Measurements from ENCODE around the gene GNAO1. TPM values are rescaled to one million over a fixed set of nuclear protein-coding genes. Genes with fewer than 3 reads are reported as not detected.

GNAO1 gene
- polyA plus RNA-seq, 1 donor from 2014 or later: 31.5 TPM

DNA sequence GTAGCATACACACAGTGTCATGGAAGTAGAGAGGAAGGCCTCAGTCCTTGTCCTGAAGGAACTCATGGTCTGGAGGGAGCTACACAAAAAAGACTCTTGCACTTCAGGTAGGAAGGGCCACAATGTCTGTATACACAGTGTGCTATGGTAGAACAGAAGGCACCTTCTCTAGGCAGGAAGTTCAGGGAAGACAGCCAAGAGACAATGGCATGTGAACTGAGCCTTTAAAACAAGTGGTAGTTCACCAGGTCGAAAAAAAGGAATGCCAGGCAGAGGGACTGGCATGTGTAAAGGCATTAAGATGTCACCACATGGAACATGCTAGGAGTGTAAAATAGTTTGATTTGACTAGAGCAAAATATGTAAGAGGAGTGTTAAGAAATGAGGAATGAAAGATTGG lies 9.7 kb downstream of the GNAO1 start:
- no peak overlapping the region for H3K27ac ChIP-seq (ENCODE audit: low read length)
- TF ChIP-seq MXI1 (conservative IDR thresholded peaks at IDR 0.05; ENCODE audit: poor library complexity, severe bottlenecking) (no peak), POLR2AphosphoS5 (IDR thresholded peaks at IDR 0.05) (no peak), EP300 (conservative IDR thresholded peaks at IDR 0.05; ENCODE audit: poor library complexity, severe bottlenecking) (no peak), CTCF (IDR thresholded peaks at IDR 0.05; ENCODE audit: poor library complexity, severe bottlenecking) (no peak), EZH2 (IDR thresholded peaks at IDR 0.05; ENCODE audit: borderline replicate concordance, insufficient read depth, low read length, poor library complexity, severe bottlenecking) (no peak), REST (IDR thresholded peaks at IDR 0.05; ENCODE audit: borderline replicate concordance) (no peak), TAF1 (IDR thresholded peaks at IDR 0.05; ENCODE audit: low read depth) (no peak)
- no peaks in the 10 kb centered on the region for H3K27me3 ChIP-seq (ENCODE audit: insufficient read depth, low read depth, low read length)

GRCh38 chr16:56202036-56202435 lies 10.7 kb downstream of the GNAO1 start:
- peaks cover 6% of the 10 kb centered on the region for H3K36me3 ChIP-seq (ENCODE audit: insufficient read depth, low read length)
- H3K27me3 ChIP-seq (ENCODE audit: insufficient read depth, low read depth, low read length): no peaks in the 10 kb centered on the region
- no peaks in the 10 kb centered on the region for H3K9me3 ChIP-seq (ENCODE audit: low read length)
- no peak overlapping the region for H2AFZ ChIP-seq (ENCODE audit: low read depth, low read length)
- no peak overlapping the region for H3K9ac ChIP-seq (ENCODE audit: low read length)
- no peak overlapping the region for H3K4me2 ChIP-seq (ENCODE audit: low read length)
- H4K20me1 ChIP-seq (ENCODE audit: insufficient read depth): peaks cover 41% of the 10 kb centered on the region
- TF ChIP-seq EP300 (conservative IDR thresholded peaks at IDR 0.05; ENCODE audit: poor library complexity, severe bottlenecking): no peak
- no peak for TF ChIP-seq SMC3 (conservative IDR thresholded peaks at IDR 0.05; ENCODE audit: poor library complexity)
- TF ChIP-seq EZH2 (IDR thresholded peaks at IDR 0.05; ENCODE audit: borderline replicate concordance, insufficient read depth, low read length, poor library complexity, severe bottlenecking): no peak
- no peak for TF ChIP-seq REST (IDR thresholded peaks at IDR 0.05; ENCODE audit: borderline replicate concordance)
- TF ChIP-seq CTCF (IDR thresholded peaks at IDR 0.05; ENCODE audit: poor library complexity, severe bottlenecking): no peak
- no peak for TF ChIP-seq POLR2AphosphoS5 (IDR thresholded peaks at IDR 0.05)
- TF ChIP-seq RAD21 (conservative IDR thresholded peaks at IDR 0.05): no peak
- no peak for TF ChIP-seq MXI1 (conservative IDR thresholded peaks at IDR 0.05; ENCODE audit: poor library complexity, severe bottlenecking)
- TF ChIP-seq TAF1 (IDR thresholded peaks at IDR 0.05; ENCODE audit: low read depth): no peak
- no peaks in the 10 kb centered on the region for H3K9me2 ChIP-seq (ENCODE audit: insufficient read depth, low read length)
- H3K79me2 ChIP-seq (replicated peaks; ENCODE audit: insufficient read depth, low read length): peaks cover 67% of the 10 kb centered on the region
- H3K4me3 ChIP-seq (ENCODE audit: low read length): no peak overlapping the region
- H3K27ac ChIP-seq (ENCODE audit: low read length): no peak overlapping the region
- no peaks in the 10 kb centered on the region for H3F3A ChIP-seq (ENCODE audit: insufficient read depth, low read length, poor library complexity, severe bottlenecking)

More for the DNA sequence above, 9.7 kb downstream of the GNAO1 start:
- Histone ChIP-seq H3K4me3 (ENCODE audit: low read length) (no peak overlapping the region), H3K4me2 (ENCODE audit: low read length) (no peak overlapping the region), H3K36me3 (ENCODE audit: insufficient read depth, low read length) (peaks cover 6% of the 10 kb centered on the region), H3K9me2 (ENCODE audit: insufficient read depth, low read length) (no peaks in the 10 kb centered on the region), H3K9ac (ENCODE audit: low read length) (no peak overlapping the region), H4K20me1 (ENCODE audit: insufficient read depth) (peaks cover 35% of the 10 kb centered on the region), H3K79me2 (replicated peaks; ENCODE audit: insufficient read depth, low read length) (peaks cover 73% of the 10 kb centered on the region), H3K9me3 (ENCODE audit: low read length) (no peaks in the 10 kb centered on the region), H3F3A (ENCODE audit: insufficient read depth, low read length, poor library complexity, severe bottlenecking) (no peaks in the 10 kb centered on the region), H2AFZ (ENCODE audit: low read depth, low read length) (no peak overlapping the region)
